NCI-H2196 (cell line): ENCODE results near the gene TMEM132C.

Source experiments
- DNase-seq: peaks from one replicate; lab custom pipeline; 2025; ENCODE audit not compliant: unreplicated experiment; lab: John Stamatoyannopoulos, UW

Gene TMEM132C

DNA sequence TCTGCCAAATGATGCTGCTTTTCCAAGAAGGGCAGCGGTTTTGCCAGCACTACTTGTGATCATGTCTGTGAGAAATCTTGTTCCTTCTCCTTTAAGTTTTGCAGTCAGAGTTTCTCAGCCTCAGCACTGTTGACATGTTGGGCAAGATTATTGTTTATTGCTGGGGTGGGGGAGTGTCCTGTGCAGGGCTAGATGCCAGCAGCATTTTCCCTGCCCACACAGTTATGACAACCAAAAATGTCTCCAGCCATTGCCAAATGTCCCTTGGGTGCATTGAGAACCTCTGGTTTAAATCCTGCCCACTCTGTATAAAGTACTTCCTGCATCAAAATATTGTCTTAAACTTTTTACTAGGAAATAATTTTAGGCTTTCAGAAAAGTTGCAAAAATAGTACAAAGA, 20.0 kb downstream of the TMEM132C start:
- no peak for DNase-seq

DNA sequence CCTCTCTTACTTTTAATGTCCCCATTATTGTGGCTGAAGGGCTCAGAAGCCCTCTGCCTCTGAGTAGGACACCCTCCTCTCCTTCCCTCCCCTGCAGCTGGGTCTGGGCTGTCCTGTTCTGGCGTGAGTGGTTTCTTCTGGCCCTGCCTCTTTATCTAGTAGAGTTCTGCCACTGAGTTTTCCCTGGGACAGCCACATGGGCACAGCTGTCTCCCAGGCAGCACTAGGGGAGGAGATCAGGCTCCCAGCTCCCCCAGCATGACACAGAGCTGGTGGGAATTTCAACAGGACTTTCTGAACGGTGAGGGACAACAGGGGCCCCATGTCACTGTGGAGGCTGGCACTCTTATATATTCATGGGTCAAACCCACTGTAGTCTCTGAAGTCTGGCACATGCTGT, 21.4 kb downstream of the TMEM132C start:
- no peak for DNase-seq

- no peak for DNase-seq
Observed at GRCh38 chr12:128288896-128289295, 21.9 kb downstream of the TMEM132C start.

GRCh38 chr12:128290938-128291337, 24.0 kb downstream of the TMEM132C start:
- no peak for DNase-seq

DNA sequence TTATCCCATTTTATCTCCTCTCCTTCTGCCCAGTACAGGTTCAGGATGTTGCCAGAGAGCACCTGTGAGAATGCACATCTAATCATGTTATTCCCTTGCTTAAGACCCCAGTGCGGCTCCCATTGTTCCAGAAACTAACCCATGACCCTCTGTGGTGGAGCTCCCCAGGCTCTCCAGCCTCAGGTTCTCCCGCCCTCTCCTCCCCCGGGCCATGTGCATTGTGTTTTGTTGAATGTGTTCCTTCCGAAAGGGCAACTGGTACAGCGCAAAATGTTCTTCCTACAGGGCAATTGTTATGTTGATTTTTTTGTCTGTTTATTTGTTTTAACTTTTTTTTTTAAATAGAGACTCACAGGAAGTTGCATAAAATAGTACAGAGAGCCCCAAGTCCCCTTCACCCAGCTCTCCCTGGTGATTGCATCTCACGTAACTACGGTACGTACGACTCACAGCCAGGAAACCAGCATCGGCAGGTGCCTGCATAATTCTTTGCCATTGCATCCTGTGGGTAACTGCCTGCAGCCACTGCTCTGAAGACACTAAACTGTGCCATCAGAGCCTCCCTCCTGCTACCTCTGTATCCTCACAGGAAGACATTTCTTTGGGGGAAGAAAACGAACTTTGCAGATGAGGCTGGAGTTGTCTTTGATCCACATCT, 31.2 kb downstream of the TMEM132C start:
- DNase-seq, result no peak

DNA sequence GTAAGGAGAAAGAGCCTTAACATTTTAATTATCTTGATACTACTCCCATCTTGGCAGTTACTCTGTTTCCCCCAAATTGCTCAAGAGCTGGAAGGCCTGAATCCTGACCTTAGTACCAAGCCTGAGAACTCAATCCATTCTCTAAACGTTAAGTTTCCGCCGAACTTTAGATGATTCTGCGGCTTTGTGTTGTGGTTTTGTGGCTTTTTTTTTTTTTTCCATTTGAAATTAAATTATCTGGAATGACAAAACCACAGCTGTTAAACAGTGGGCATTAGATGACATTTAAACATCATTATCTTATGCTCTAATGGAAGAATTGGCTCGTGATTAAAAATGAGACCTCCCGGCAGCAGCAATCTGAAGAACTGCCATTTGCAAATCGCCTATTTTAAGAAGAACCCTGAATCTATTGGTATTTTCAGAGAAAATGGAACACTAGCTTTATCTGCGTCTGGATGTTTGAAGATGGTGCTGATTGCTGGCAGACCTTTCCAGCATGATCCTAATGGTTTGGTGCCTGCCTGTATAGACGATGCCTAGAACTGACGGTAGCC, 38.4 kb downstream of the TMEM132C start:
- no peak for DNase-seq

DNA sequence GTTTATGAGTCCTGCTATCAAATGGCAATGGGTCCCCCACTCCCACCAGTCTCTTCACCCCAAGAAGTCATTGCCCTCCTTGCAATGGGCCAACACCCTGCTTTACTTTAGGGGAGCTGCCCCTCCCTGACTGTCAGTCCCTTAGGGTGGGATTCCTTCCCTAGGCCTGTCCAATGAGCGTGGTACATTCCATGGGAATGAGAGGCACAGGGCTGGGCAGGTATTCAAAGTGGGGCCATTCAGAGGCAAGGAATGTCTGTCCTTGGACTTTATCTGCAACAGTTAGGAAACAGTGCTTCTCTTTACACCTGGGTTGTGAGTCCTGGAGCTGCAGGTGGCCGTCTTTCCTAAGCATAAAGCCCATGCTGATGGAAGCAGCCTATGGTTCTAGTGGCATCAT, 40.8 kb downstream of the TMEM132C start:
- no peak for DNase-seq

DNA sequence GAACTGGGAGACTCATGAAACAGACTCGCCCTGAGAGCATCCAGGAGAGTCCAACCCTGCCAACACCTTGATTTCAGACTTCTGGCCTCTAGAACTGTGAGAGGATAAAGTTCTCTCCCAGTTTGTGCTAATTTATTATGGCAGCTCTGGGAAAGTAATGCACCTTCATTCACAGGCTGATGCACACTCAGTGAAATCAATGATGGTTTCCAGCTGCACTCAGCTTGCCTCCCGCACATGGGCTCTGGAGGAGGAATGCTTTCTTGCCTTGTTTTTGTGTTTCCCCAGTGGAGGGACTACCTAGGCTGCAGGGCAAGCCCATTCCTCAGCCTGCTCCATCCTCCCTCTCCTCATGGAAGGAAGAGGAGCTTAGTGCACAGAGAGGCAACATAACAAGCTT, 45.7 kb downstream of the TMEM132C start:
- DNase-seq, result no peak

GRCh38 chr12:128313931-128314330, 47.0 kb downstream of the TMEM132C start:
- no peak for DNase-seq

DNA sequence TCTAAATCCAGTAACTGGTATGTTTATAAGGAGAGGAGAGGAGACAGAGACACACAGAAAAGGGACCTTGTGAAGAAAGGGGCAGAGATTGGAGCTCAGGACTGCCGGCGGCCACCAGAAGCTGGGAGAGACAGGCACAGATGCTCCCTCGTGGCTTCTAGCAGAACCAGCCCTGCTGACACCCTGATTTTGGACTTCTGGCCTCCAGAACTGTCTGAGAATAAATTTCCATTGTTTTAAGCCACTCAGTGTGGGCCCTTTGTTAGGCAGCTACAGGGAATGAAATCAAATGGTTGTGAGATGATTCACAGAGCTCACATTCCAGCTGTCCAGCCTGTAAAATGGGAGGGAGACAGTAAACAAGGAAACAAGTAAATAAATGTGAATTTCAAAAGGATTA, 47.6 kb downstream of the TMEM132C start:
- DNase-seq, result no peak

DNA sequence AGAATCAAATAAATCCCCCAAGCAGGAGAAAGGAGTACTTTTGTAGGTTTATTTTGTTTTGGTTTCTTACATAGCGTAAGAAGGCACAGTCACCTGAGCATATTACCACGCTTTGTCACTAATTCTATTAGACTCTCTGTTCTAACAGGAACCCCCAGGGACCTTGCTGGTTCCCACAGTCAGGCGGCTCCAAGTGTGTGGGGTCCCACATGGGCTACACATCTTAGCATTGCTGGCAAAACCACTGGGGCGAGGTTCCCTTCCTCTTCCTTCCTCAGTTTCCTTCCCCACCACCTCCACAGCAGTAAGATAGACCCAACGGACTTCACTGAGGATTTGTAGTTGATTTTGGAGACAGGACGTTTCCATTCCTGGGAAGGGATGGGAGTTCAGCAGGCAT, 49.1 kb downstream of the TMEM132C start:
- no peak for DNase-seq

DNA sequence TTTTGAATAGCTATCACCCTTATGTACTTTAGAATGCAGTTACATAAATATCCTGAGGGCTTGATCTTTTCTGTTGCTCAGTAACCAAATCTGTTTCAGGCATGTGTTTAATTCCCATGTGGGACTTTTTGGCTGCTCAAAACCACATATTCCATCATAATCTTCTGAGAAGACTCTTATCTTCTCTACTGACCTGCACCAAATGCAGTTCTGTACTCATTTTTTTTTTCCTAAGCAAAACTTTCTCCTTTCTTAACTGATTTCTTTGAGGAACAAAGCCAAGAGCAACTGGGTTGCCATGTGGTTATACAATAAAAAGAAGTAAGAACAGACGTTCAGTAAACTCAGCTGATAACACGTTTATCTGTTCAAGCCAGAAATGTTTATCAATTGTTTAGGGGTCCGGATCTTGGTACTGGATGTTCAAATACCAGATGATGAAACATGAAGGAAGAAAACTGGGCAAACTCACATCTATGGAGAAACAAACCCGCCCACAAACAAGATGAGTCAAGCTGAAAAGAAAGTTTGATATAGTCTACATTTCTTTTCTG, 50.1 kb downstream of the TMEM132C start:
- DNase-seq, result no peak

DNA sequence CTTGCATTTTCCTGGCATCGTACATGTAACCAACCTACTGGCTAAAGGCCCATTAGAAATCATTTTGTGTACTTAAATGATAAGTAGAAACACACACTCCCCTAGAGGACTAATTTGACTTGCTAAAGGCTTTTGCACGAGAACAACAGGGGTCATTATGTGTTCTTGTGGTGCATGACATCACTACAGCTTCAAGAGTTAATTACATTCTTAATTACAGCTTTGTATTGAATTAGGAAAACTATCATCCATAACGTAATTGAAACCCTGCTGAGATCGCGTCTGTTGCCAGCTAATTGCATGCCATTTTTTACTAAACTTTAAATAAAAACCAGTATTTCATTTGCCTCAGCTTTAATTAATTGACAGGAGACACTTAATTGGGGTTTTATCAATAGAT, 51.4 kb downstream of the TMEM132C start:
- no peak for DNase-seq

GRCh38 chr12:128318946-128319345, 52.0 kb downstream of the TMEM132C start:
- no peak for DNase-seq

- DNase-seq, result no peak
Observed at GRCh38 chr12:128322341-128322740, 55.4 kb downstream of the TMEM132C start.

GRCh38 chr12:128323145-128323920, 56.4 kb downstream of the TMEM132C start:
- DNase-seq, result no peak

- DNase-seq, result no peak
Observed at GRCh38 chr12:128325646-128326045, 58.7 kb downstream of the TMEM132C start.

- no peak for DNase-seq
Observed at GRCh38 chr12:128326406-128326805, 59.4 kb downstream of the TMEM132C start.

DNA sequence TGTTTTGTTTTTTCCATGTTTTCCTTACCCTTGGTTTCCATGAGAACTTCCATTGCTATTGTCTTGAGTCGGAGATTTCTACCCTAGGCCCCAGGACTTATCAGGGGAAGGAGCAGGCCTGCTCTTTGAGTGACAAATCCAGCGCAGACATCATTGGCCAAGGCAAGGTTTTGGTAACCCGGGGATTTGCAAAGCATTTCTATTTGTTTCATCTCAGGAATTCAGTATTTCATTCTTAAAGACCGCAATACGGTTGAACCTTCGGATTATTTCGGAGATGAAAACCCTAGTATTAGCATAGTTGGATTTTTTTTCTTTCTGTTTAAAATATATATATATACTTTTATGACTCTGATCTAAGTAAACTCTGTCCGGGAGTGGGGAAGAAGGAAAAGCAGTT, 62.0 kb downstream of the TMEM132C start:
- no peak for DNase-seq

- no peak for DNase-seq
Observed at GRCh38 chr12:128336204-128337070, 69.5 kb downstream of the TMEM132C start.

- no peak for DNase-seq
Observed at GRCh38 chr12:128337071-128337345, 70.0 kb downstream of the TMEM132C start.
